ENCODE data around the gene NAT10.
A peak's percentile ranks its signal among the peaks of the same experiment; 100 is the strongest.

NAT10 gene

DNA sequence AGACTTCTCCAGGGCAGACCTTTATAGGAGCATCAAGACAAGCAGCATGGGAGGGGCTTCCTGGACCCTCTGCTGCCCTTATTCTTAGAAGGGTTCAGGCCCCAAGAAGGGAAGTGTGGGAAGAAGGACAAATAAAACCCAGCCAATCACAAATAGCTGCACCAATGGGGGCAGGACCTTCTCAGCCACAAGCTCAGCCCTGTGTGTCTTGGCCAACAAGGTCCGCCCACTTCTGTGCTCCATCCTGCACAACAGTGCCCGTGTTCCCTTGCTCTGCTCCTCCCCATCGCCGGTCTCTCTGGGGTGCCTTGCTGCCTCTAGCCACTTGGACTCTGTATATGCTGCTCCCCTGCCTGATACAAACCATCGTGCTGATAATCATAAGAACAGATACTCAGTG, 86.1 kb downstream of the NAT10 start:
- no peak for DNase-seq

DNA sequence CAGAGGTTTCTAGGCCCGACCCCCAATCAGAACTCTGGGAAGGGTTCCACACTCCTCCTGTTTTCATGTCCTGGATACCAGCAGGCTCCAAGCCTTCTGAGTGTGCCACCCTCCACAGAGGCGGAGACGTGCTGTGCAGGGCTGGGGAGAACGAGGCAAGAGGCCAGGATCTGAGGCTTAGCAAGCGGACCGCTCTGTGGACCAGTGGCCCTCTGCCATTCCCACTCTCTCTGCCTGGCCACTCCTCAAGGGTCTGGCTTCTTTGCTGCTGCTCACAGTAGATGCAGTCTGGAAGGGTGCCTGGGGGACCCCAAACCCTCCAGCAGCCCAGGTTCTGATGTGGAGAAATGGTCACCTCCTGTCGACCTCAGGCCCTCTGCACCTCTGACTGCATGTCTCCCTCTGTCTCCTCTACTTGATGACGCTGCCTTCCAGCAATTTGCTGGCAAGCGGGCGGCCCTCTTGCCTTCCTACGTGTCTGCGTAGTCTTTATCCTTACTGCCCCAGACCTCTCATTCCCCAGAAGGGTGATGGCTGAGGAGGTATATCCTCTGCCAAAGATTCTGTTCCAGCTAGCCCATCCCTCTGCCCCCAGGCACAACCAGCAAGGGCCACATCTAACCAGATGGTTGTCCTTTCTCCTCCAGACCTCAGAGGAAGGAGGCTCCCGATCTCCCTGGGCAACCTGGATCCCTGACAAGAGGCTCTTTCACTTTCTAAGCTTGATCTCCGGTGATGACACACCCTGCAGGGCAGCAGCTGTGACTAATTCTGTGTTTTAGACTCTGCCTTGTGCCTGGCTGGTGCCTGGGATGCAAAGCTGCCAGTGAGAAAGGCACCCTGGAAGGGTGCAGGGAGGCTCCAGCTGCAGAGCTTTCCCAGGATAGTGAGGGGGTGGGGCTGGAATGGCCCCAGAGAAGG, 87.3 kb downstream of the NAT10 start:
- peak; percentile 75 for DNase-seq

DNA sequence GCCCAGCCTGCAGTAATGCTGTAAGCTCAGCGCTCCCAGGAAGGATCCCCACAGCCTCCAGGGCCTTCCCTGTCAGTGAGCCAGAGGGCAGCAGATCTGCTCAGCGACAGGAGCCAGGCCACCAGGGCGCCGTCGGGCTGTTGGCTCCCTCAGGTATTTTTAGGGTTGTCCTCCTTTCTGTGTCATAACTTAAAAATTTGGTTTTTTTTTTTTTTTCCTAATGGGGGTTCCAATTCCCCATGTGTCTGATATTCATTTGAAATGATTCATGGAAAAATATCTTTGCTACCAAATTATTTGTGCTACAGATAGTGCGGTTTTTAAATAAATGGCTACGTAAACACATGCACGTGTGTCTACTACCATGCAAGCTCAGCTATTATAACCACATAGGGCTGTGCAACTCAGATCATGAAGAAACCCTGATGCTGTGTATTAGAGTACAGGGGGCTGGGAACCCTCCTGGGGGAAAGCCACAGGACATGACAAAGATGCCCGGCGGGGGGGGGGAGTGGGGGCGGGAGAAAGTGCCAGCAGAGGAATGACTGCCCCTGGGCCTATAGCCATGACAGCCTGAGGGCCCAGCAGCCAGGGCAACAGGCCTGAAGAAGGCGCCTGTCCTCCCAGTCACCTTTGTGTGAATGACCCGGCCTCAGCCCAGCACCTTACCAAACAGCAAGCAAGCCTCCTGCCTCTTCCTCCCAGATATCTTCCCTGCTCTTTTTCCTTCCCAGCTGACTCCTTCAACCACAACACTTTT, 89.3 kb downstream of the NAT10 start:
- DNase-seq = no peak
